ENCODE data around the gene LRMDA. TPM values are rescaled to one million over a fixed set of nuclear protein-coding genes. Genes with fewer than 3 reads are reported as not detected.

Gene LRMDA
- total and polyA plus RNA-seq, 2 donors (not counting 1 experiment from before 2014, with no cell fraction given): 0.12 TPM; not detected in 1

DNA sequence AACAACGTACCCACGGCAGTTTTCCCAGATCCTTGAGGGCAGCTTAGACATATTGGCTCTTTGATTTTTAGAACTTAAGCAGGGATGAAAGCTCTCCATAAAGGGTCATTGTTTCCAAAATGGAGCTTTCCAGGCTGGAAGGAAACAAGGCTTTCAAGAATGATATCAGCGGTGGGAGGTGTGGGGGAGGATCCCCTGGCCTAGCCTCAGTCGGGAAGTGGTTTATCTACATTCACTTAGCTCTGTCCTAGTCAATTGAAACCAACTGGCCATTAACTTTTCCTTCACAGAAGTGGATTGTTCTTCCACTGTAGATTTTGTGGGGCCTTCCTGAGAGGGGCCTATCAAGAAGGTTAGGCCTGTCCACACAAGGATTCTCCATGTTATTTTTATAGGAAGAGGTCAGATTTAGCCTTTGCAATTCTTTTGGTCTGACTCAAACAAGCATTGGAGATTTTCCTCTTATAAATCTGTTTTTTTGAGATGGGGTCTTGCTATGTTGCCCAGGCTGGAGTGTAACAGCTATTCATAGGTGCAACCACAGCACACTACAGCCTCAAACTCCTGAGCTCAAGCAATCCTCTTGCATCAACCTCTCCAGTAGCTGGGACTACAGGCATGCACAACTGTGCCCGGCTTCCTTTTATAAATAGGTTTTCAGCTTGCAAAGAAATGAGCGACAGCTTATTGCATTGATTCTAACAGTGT lies 343.5 kb downstream of the LRMDA start:
- Mint-ChIP-seq H3K9me3 (ENCODE audit: insufficient read depth) (no peaks in the 10 kb centered on the region), H3K27ac (no peak overlapping the region), H3K4me1 (peaks cover 13% of the 10 kb centered on the region), H3K4me3 (no peak overlapping the region), H3K27me3 (no peaks in the 10 kb centered on the region)
- POLR2A ChIA-PET: no interaction called here
- ATAC-seq (ENCODE audit: low read depth) (no peak), DNase-seq (no peak)
- no peak overlapping the region for H3K9ac ChIP-seq (ENCODE audit: low read length)
- TF ChIP-seq CTCF (IDR thresholded peaks at IDR 0.05): no peak
- no peak for TF ChIP-seq EZH2 (IDR thresholded peaks at IDR 0.05; ENCODE audit: borderline replicate concordance, insufficient read depth, low read depth, low read length, poor library complexity, severe bottlenecking)
- H3K27ac ChIP-seq (ENCODE audit: low read length in 2 of 2): no peak overlapping the region
- H3K79me2 ChIP-seq (ENCODE audit: control insufficient read depth, insufficient read depth, low read length): no peaks in the 10 kb centered on the region
- no peaks in the 10 kb centered on the region for H3K27me3 ChIP-seq (replicated peaks in 1 of 4; ENCODE audit: control extremely low read depth in 1 of 4, control insufficient read depth in 3 of 4, insufficient read depth in 4 of 4, low read length in 3 of 4)
- intact Hi-C loops (cut with micrococcal nuclease): loop anchor here (10.0 kb wide), 1 partner anchor 60 kb away; no protein-coding TSS in a partner anchor
- no peaks in the 10 kb centered on the region for H4K20me1 ChIP-seq (ENCODE audit: control insufficient read depth, insufficient read depth, low read length, poor library complexity, severe bottlenecking)
- no peak overlapping the region for H3K4me3 ChIP-seq (ENCODE audit: control extremely low read depth in 1 of 5, extremely low read depth in 1 of 5, insufficient read depth in 1 of 5, low read depth in 2 of 5, low read length in 4 of 5)
- no peaks in the 10 kb centered on the region for H3K36me3 ChIP-seq (replicated peaks in 1 of 2; ENCODE audit: control extremely low read depth in 1 of 2, control insufficient read depth in 1 of 2, extremely low read depth in 1 of 2, insufficient read depth in 2 of 2, low read length in 1 of 2)
- H3K9me3 ChIP-seq (ENCODE audit: control extremely low read depth in 1 of 3, control insufficient read depth in 2 of 3, insufficient read depth in 1 of 3, low read length in 2 of 3): no peaks in the 10 kb centered on the region
- no peak overlapping the region for H2AFZ ChIP-seq (ENCODE audit: insufficient read depth, low read depth, low read length, poor library complexity, severe bottlenecking)
- CTCF ChIA-PET: no interaction called here
- no peaks in the 10 kb centered on the region for H3K4me1 ChIP-seq (ENCODE audit: control insufficient read depth in 2 of 2, insufficient read depth in 2 of 2, low read length in 2 of 2)
- 93% methylated on average over 3 of the region's 6 CpGs for WGBS (ENCODE audit: insufficient coverage)
- H3K4me2 ChIP-seq (replicated peaks; ENCODE audit: low read depth, low read length, poor library complexity, severe bottlenecking): no peak overlapping the region

DNA sequence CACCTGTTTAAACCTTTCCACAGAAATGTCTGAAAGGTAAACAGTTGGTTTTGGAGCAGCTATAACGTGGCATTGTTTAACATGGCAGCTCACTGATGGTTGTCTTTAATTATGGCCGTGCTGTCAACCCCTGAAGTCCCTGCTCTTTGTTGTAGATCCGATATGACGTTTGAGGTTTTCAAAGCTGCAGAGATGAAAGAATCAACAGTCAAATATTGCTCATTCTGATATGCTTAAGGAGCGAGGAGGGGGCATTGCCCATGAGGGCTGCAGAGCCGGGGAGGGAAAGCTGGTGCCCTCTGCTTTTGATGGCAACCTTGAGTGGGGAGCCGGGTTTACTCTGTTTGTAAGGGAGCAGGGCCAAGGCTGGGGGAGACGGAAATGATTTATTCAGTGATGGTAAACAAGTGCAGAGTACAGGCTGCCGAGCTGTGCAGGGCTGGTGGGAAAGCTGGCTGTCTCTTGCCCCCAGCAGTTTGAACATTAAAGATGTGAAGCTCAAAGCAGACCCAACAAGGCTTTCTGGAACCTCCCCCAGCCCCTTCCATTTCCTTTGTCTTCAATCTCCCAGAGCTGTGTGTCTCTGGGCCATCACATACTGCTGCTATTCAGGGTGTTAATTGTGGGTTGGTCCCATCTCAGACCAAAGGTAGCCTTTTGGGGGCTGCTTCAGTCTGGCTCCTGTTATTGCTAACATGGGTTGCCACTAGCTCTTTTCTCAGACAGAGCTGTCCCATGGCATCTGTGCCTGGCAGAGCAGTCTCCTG lies 345.5 kb downstream of the LRMDA start:
- H3K4me3 ChIP-seq (ENCODE audit: control extremely low read depth in 1 of 5, extremely low read depth in 1 of 5, insufficient read depth in 1 of 5, low read depth in 2 of 5, low read length in 4 of 5): no peak overlapping the region
- POLR2A ChIA-PET: no interaction called here
- Mint-ChIP-seq H3K9me3 (ENCODE audit: insufficient read depth) (no peaks in the 10 kb centered on the region), H3K27me3 (peaks cover 4% of the 10 kb centered on the region), H3K27ac (no peak overlapping the region), H3K4me1 (peaks cover 6% of the 10 kb centered on the region), H3K4me3 (no peak overlapping the region)
- TF ChIP-seq EZH2 (IDR thresholded peaks at IDR 0.05; ENCODE audit: borderline replicate concordance, insufficient read depth, low read depth, low read length, poor library complexity, severe bottlenecking): no peak
- TF ChIP-seq CTCF (IDR thresholded peaks at IDR 0.05): no peak
- no peak for ATAC-seq (ENCODE audit: low read depth)
- intact Hi-C loops (cut with micrococcal nuclease): loop anchor here (10.0 kb wide), 1 partner anchor 58 kb away; no protein-coding TSS in a partner anchor
- H4K20me1 ChIP-seq (ENCODE audit: control insufficient read depth, insufficient read depth, low read length, poor library complexity, severe bottlenecking): no peaks in the 10 kb centered on the region
- H3K9me3 ChIP-seq (ENCODE audit: control extremely low read depth in 1 of 3, control insufficient read depth in 2 of 3, insufficient read depth in 1 of 3, low read length in 2 of 3): no peaks in the 10 kb centered on the region
- H3K27me3 ChIP-seq (replicated peaks in 1 of 4; ENCODE audit: control extremely low read depth in 1 of 4, control insufficient read depth in 3 of 4, insufficient read depth in 4 of 4, low read length in 3 of 4): no peaks in the 10 kb centered on the region
- no peak for DNase-seq
- H3K9ac ChIP-seq (ENCODE audit: low read length): no peak overlapping the region
- WGBS (ENCODE audit: insufficient coverage): 86% methylated on average over 5 of the region's 9 CpGs
- no peaks in the 10 kb centered on the region for H3K36me3 ChIP-seq (replicated peaks in 1 of 2; ENCODE audit: control extremely low read depth in 1 of 2, control insufficient read depth in 1 of 2, extremely low read depth in 1 of 2, insufficient read depth in 2 of 2, low read length in 1 of 2)
- no peaks in the 10 kb centered on the region for H3K79me2 ChIP-seq (ENCODE audit: control insufficient read depth, insufficient read depth, low read length)
- no peak overlapping the region for H3K27ac ChIP-seq (ENCODE audit: low read length in 2 of 2)
- no peaks in the 10 kb centered on the region for H3K4me1 ChIP-seq (ENCODE audit: control insufficient read depth in 2 of 2, insufficient read depth in 2 of 2, low read length in 2 of 2)
- CTCF ChIA-PET: no interaction called here
- no peak overlapping the region for H3K4me2 ChIP-seq (replicated peaks; ENCODE audit: low read depth, low read length, poor library complexity, severe bottlenecking)
- no peak overlapping the region for H2AFZ ChIP-seq (ENCODE audit: insufficient read depth, low read depth, low read length, poor library complexity, severe bottlenecking)
